Muscle of leg (tissue), 11 donors: ENCODE measurements around the gene IGDCC3. TPM values are rescaled to one million over a fixed set of nuclear protein-coding genes. Genes with fewer than 3 reads are reported as not detected.
A peak's percentile ranks its signal among the peaks of the same experiment; 100 is the strongest.

ENCODE experiments used
- DNase-seq: peaks from one replicate; pipeline ENCODE4 v3.0.0; 2013
- H3K27ac ChIP-seq: one replicate; pipeline ENCODE4 v1.5.1; 2013; ENCODE audit warnings: mild to moderate bottlenecking, low read length, control low read depth
- H3K27me3 ChIP-seq: one replicate; pipeline ENCODE4 v1.6.1; 2013; ENCODE audit warnings: low read length; ENCODE audit not compliant: control insufficient read depth, insufficient read depth
- H3K36me3 ChIP-seq: one replicate; pipeline ENCODE4 v1.6.1; 2013; ENCODE audit warnings: low read length; ENCODE audit not compliant: control insufficient read depth, insufficient read depth
- H3K4me1 ChIP-seq: one replicate; pipeline ENCODE4 v1.6.1; 2013; ENCODE audit warnings: low read length; ENCODE audit not compliant: control insufficient read depth, insufficient read depth
- H3K4me3 ChIP-seq: one replicate; pipeline ENCODE4 v1.5.1; 2013; ENCODE audit warnings: low read length, control low read depth
- H3K9me3 ChIP-seq: replicated peaks from 2 replicates; pipeline ENCODE4 v1.6.1; 2013; ENCODE audit warnings: low read depth, low read length; ENCODE audit not compliant: control insufficient read depth
- WGBS: methylation state at CpG from one replicate; pipeline ENCODE4 v1.1.5; 2013; ENCODE audit warnings: missing lambda C conversion rate; ENCODE audit not compliant: insufficient coverage; 5-methylcytosine and 5-hydroxymethylcytosine counted together
- polyA plus RNA-seq, 8 donors: library from polyadenylated mRNA; unstranded; fragments of 120-200 nt; gene quantifications; one replicate each; pipeline versions ENCODE4 v1.2.1 to v1.2.3, GENCODE V29; 2013; ENCODE audit warnings: inconsistent platforms in 1 of 8, low replicate concordance in 1 of 8; ENCODE audit not compliant: insufficient read length in 8 of 8, insufficient read depth in 1 of 8
- total RNA-seq: library from RNA; stranded (reverse); fragments of 120-200 nt; gene quantifications from one replicate; pipeline ENCODE4 v1.2.4, GENCODE V29; 2013

Gene IGDCC3
- total and polyA plus RNA-seq, 9 donors = 1.8 to 3.6 (median 2.5) TPM

- H3K36me3 ChIP-seq = peaks cover 60% of the 10 kb centered on the region
- no peaks in the 10 kb centered on the region for H3K9me3 ChIP-seq
- peaks cover 3% of the 10 kb centered on the region for H3K27me3 ChIP-seq
- H3K4me3 ChIP-seq = no peak overlapping the region
- no peak overlapping the region for H3K27ac ChIP-seq
- WGBS = no CpG with 5 or more reads among the region's 6 CpGs
- peaks cover 25% of the 10 kb centered on the region for H3K4me1 ChIP-seq
- no peak for DNase-seq
These were observed 4.3 kb upstream of the IGDCC3 start for GRCh38 chr15:65382146-65382491.

GRCh38 chr15:65381445-65382145 is 3.8 kb upstream of the IGDCC3 start:
- H3K9me3 ChIP-seq = no peaks in the 10 kb centered on the region
- H3K27ac ChIP-seq = no peak overlapping the region
- DNase-seq = no peak
- H3K4me3 ChIP-seq = no peak overlapping the region
- peaks cover 58% of the 10 kb centered on the region for H3K36me3 ChIP-seq
- peaks cover 30% of the 10 kb centered on the region for H3K4me1 ChIP-seq
- no CpG with 5 or more reads among the region's 1 CpG for WGBS
- peaks cover 8% of the 10 kb centered on the region for H3K27me3 ChIP-seq

- WGBS = 33% methylated on average over 2 of the region's 2 CpGs
- Histone ChIP-seq H3K4me1 (peaks cover 23% of the 10 kb centered on the region), H3K27me3 (peaks cover 23% of the 10 kb centered on the region), H3K27ac (no peak overlapping the region), H3K4me3 (no peak overlapping the region), H3K36me3 (peaks cover 45% of the 10 kb centered on the region), H3K9me3 (no peaks in the 10 kb centered on the region)
- DNase-seq = no peak
These were observed 2.2 kb upstream of the IGDCC3 start for GRCh38 chr15:65379986-65380385.

- Histone ChIP-seq H3K27ac (no peak overlapping the region), H3K9me3 (no peaks in the 10 kb centered on the region), H3K27me3 (peaks cover 26% of the 10 kb centered on the region), H3K4me3 (peak overlapping the region; percentile 64), H3K36me3 (peaks cover 28% of the 10 kb centered on the region), H3K4me1 (peaks cover 21% of the 10 kb centered on the region)
- DNase-seq = peak; percentile 42
- under 1% methylated on average over 96 of the region's 99 CpGs for WGBS
These were observed 462 bp downstream of the IGDCC3 start for GRCh38 chr15:65377105-65377975.

GRCh38 chr15:65376767-65377104 is 1.1 kb downstream of the IGDCC3 start:
- Histone ChIP-seq H3K4me1 (peaks cover 21% of the 10 kb centered on the region), H3K36me3 (peaks cover 28% of the 10 kb centered on the region), H3K27ac (no peak overlapping the region), H3K9me3 (no peaks in the 10 kb centered on the region), H3K4me3 (peak overlapping the region; percentile 64), H3K27me3 (peaks cover 28% of the 10 kb centered on the region)
- 0% methylated on average over 21 of the region's 21 CpGs for WGBS
- peak; percentile 30 for DNase-seq

DNA sequence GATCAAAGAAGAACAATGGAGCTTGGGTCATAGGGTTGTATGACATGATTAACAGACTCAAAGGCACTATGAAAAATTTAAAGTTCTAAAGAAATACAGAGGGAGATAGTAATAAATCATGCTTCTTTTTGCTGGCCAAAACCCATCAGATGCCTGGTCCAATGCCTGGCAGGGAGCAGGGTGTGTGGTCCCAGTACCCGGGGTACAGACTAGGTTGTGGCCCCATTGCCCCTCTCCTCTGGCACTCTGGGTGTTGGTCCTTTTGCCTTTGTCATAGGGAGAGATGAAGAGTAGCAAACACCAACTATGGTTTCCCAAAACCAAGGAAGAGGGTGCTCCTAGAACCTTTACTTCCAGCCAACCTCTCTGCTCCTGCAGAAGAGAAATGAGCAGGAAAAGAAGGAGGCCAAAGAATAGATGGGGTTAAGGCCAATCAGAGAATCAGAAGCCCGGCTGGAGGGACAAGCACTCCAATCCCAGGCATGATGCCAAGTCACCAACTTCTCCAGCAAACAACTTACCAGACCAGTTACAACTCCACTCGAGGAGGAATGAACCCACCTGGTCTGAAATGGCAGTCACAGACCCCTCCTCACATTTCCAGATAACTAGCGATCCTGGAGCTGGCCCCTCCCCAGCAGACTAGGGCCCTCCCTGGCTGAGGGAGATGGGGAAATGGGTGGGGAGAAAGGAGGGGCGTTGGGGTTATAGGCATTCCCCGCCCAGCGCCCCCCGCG is 1.8 kb downstream of the IGDCC3 start:
- WGBS = 0% methylated on average over 2 of the region's 9 CpGs
- H3K27ac ChIP-seq = no peak overlapping the region
- H3K4me1 ChIP-seq = peaks cover 21% of the 10 kb centered on the region
- DNase-seq = no peak
- H3K36me3 ChIP-seq = peaks cover 25% of the 10 kb centered on the region
- H3K4me3 ChIP-seq = no peak overlapping the region
- H3K27me3 ChIP-seq = peaks cover 28% of the 10 kb centered on the region
- no peaks in the 10 kb centered on the region for H3K9me3 ChIP-seq

DNA sequence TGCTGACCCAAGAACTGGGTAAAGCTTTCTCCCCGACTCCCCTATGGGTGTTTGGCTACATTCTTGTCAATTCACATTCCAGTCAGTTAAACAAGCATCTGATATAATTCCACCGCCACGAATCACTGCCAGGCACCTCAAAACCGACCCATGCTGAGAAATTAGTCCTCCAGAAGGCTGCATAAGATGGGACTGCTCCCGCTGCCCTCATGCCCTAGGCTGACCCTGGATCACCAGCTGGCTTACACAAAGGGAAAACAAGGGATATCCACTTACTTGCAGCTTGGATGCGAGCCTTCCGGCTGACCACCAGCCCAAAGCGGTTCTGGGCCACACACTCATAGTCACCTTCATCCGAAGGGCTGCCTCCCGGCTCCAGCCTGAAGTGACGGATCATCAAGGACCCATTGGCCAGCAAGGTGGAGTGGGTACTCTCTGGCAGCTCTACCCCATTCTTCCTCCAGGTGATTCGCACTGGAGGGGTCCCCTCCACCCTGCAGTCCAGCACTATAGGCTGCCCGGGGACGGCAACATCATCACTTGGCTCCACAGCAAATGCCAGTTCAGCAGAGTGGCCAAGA is 2.9 kb downstream of the IGDCC3 start:
- Histone ChIP-seq H3K27me3 (peaks cover 28% of the 10 kb centered on the region), H3K27ac (no peak overlapping the region), H3K36me3 (peaks cover 15% of the 10 kb centered on the region), H3K4me3 (no peak overlapping the region), H3K9me3 (no peaks in the 10 kb centered on the region), H3K4me1 (peaks cover 21% of the 10 kb centered on the region)
- no peak for DNase-seq
- 80% methylated on average over 11 of the region's 14 CpGs for whole genome bisulfite sequencing

DNA sequence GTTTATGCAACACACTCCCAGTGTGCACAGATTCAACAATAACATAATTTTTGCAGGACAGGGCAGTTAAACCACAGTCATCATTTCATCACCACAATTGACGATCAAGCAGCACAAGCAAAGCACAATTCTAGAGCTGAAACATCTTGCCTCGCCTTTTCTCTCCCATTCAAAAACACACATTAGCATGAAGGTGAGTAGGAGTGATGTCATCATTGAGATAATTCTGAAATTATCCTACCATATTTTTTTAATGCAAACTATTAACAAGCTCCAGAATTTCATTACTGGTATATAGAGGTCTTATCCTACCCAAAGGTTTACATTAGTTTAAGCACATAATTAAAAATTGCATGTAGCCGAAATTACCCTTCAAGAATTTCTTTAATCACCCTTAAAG is 3.5 kb downstream of the IGDCC3 start:
- Histone ChIP-seq H3K36me3 (peaks cover 11% of the 10 kb centered on the region), H3K4me1 (peaks cover 21% of the 10 kb centered on the region), H3K27ac (no peak overlapping the region), H3K9me3 (no peaks in the 10 kb centered on the region), H3K27me3 (peaks cover 28% of the 10 kb centered on the region), H3K4me3 (no peak overlapping the region)
- WGBS = no CpG with 5 or more reads among the region's 3 CpGs
- no peak for DNase-seq

DNA sequence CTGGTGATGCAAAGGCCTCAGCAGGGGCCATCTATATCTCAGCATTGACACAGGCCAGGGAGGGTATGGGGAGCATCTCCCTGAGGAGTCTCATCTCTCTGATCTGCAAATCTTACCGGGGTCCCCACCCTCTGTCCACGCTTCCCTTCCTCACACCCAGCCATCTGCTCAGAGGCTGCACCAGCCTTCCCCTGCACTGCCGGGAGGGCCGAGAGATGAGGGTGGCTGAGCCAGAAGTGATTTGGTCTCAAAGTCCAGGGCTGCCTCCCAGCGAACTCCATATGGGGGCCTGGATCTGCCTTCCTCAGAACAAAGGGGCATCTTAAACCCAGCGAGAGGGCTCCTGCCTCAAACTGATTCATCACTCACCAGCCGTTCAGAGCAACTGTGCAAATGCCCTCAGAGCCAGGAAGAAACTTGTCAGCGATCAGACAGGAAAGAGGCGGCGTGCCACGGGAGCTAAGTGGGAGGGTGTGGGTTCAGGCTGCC is 4.6 kb downstream of the IGDCC3 start:
- H3K27ac ChIP-seq = no peak overlapping the region
- H3K4me1 ChIP-seq = peaks cover 26% of the 10 kb centered on the region
- H3K36me3 ChIP-seq = peaks cover 11% of the 10 kb centered on the region
- no peak for DNase-seq
- no peaks in the 10 kb centered on the region for H3K9me3 ChIP-seq
- H3K27me3 ChIP-seq = peaks cover 25% of the 10 kb centered on the region
- no peak overlapping the region for H3K4me3 ChIP-seq
- WGBS = 52% methylated on average over 5 of the region's 11 CpGs

DNA sequence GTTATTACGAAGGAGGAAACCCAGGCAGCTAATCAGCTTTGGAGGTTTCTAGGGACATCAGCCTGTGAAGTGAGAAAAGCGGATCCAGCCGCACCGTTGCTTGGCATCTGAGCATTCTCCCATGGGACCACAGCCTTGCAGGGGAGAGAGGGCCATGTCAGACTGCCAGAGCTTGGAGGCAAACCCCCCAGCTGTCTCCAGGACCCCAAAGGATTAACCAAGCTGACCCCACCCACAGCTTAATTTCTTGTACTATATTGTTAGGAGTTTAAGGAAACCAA is 5.1 kb downstream of the IGDCC3 start:
- Histone ChIP-seq H3K27ac (no peak overlapping the region), H3K27me3 (peaks cover 24% of the 10 kb centered on the region), H3K4me3 (no peak overlapping the region), H3K36me3 (peaks cover 11% of the 10 kb centered on the region), H3K4me1 (peaks cover 28% of the 10 kb centered on the region), H3K9me3 (no peaks in the 10 kb centered on the region)
- no CpG with 5 or more reads among the region's 4 CpGs for WGBS
- DNase-seq = no peak
